RWPE2 (cell line): ENCODE results near the gene ASB5.
"Not testable (repeated sequence)": the region's sequence is repeated elsewhere in the genome, so short reads cannot be mapped to it uniquely, and the experiment has no call there.

Source experiments
- ATAC-seq: fragments of 200-7000 bp; cut with Tn5 transposase; 3 replicates; pipeline ENCODE4 v1.9.1; 2021; ENCODE audit warnings: low read depth
- DNase-seq: peaks from one replicate; pipeline ENCODE4 v3.0.0-alpha.2; 2020; ENCODE audit warnings: low spot score
- H3K27ac ChIP-seq: fragments of 450-650 bp; 2 replicates; pipeline ENCODE4 v1.5.1; 2017; ENCODE audit warnings: mild to moderate bottlenecking; ENCODE audit not compliant: poor library complexity, severe bottlenecking
- H3K27me3 ChIP-seq: fragments of 250-450 bp; sonication (Bioruptor Pico); 2 replicates; pipeline ENCODE4 v1.5.1; 2021; ENCODE audit warnings: mild to moderate bottlenecking, moderate library complexity; ENCODE audit not compliant: insufficient read depth, poor library complexity, severe bottlenecking
- H3K36me3 ChIP-seq: fragments of 250-450 bp; sonication (Bioruptor Pico); 2 replicates; pipeline ENCODE4 v1.5.1; 2020; ENCODE audit warnings: low read depth, mild to moderate bottlenecking, moderate library complexity
- H3K4me1 ChIP-seq: fragments of 250-450 bp; sonication (Bioruptor Pico); 2 replicates; pipeline ENCODE4 v1.5.1; 2021; ENCODE audit warnings: mild to moderate bottlenecking, moderate library complexity; ENCODE audit not compliant: insufficient read depth, poor library complexity, severe bottlenecking
- H3K4me3 ChIP-seq: fragments of 250-450 bp; sonication (Bioruptor Pico); 2 replicates; pipeline ENCODE4 v1.5.1; 2021; ENCODE audit warnings: mild to moderate bottlenecking, moderate library complexity; ENCODE audit not compliant: severe bottlenecking
- H3K9me3 ChIP-seq: fragments of 250-450 bp; sonication (Bioruptor Pico); 2 replicates; pipeline ENCODE4 v1.5.1; 2021; ENCODE audit warnings: mild to moderate bottlenecking, moderate library complexity; ENCODE audit not compliant: severe bottlenecking
- TF ChIP-seq, protein P1 (sequence below): fragments of 450-650 bp; IDR thresholded peaks from one replicate; pipeline ENCODE4 v1.5.1; 2017; ENCODE audit warnings: mild to moderate bottlenecking, moderate library complexity; ENCODE audit not compliant: poor library complexity, severe bottlenecking

The ASB5 gene

DNA sequence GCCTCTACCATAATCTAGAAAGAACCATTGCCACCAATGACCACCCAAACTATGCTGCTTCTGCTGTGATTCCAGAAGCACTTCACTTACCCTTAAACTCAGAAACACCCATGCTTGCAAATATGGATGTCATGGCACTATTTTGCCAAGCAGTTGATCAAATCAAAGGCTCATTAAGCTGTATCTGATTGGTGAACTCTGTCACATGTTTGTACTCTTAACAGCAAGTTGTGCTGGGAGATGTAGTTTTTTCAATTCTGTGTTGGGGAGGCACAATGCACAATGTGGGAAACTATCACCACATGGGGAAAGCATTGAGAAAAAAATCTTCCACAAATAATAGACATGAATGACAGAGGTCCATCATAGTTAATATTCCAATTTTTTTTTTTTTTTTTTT is 31.5 kb upstream of the ASB5 start:
- Histone ChIP-seq H3K36me3 (no peaks in the 10 kb centered on the region), H3K4me3 (no peak overlapping the region), H3K27ac (no peak overlapping the region), H3K27me3 (no peaks in the 10 kb centered on the region), H3K9me3 (no peaks in the 10 kb centered on the region), H3K4me1 (peaks cover 11% of the 10 kb centered on the region)
- ATAC-seq (no peak), DNase-seq (no peak)
- TF ChIP-seq, protein P1, sequence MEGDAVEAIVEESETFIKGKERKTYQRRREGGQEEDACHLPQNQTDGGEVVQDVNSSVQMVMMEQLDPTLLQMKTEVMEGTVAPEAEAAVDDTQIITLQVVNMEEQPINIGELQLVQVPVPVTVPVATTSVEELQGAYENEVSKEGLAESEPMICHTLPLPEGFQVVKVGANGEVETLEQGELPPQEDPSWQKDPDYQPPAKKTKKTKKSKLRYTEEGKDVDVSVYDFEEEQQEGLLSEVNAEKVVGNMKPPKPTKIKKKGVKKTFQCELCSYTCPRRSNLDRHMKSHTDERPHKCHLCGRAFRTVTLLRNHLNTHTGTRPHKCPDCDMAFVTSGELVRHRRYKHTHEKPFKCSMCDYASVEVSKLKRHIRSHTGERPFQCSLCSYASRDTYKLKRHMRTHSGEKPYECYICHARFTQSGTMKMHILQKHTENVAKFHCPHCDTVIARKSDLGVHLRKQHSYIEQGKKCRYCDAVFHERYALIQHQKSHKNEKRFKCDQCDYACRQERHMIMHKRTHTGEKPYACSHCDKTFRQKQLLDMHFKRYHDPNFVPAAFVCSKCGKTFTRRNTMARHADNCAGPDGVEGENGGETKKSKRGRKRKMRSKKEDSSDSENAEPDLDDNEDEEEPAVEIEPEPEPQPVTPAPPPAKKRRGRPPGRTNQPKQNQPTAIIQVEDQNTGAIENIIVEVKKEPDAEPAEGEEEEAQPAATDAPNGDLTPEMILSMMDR = no peak

DNA sequence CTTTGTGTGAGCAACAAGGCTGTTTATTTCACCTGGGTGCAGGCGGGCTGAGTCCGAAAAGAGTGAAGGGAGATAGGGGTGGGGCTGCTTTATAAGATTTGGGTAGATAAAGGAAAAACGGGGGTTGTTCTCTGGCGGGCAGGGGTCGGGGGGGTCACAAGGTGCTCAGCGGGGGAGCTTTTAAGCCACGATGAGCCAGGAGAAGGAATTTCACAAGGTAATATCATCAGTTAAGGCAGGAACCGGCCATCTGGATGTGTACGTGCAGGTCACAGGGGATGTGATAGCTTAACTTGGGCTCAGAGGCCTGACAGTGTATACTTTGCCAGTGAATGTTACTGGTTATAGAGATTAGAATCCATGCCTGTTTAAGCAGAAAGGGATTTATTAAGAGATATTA is 31.0 kb upstream of the ASB5 start:
- Histone ChIP-seq H3K9me3 (no peaks in the 10 kb centered on the region), H3K4me3 (no peak overlapping the region), H3K27me3 (no peaks in the 10 kb centered on the region), H3K27ac (no peak overlapping the region), H3K4me1 (peaks cover 11% of the 10 kb centered on the region), H3K36me3 (no peaks in the 10 kb centered on the region)
- DNase-seq = no peak
- ATAC-seq = no peak
- TF ChIP-seq, protein P1 = no peak

DNA sequence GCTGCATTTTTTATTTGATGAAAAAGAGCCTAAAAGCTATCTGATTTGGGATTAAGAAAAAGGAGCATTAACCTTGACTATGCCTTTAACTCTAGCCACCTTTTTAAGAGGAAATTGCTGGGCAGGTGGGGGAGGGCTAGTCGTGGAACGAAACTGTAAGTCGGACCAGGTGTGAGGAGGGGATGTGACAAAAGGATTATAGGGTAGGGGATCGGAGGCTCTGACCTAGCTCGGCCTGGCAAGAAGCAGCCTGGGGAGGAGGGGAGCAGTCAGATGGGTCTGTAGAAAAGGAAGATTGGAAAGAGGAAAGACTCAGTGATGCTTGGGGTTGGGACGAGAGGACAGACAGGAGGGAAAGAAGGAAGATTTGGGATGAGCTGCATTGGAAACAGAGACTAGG is 29.6 kb upstream of the ASB5 start:
- Histone ChIP-seq H3K4me3 (no peak overlapping the region), H3K4me1 (peaks cover 11% of the 10 kb centered on the region), H3K27me3 (no peaks in the 10 kb centered on the region), H3K36me3 (no peaks in the 10 kb centered on the region), H3K27ac (no peak overlapping the region), H3K9me3 (no peaks in the 10 kb centered on the region)
- no peak for ATAC-seq
- DNase-seq = no peak
- TF ChIP-seq, protein P1 = no peak

DNA sequence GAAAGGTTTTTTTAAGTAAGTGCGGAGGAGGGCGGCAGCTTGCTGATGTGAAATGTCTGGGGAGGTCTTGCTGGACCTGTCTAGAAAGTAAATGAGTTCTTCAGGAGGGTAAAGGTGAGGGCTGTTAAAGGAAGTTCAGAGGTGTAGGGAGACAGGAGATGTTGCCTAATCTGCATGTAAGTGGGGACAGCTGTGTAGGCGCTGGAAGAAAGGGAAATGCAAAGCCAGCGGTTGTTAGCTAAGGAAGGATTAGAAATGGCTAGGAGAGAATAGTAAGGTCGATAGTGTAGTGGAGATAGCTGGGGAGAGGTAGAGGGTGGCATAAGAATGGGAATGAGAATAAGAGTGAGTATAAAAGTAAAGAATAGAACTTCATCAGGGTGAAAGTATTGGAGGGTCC is 26.9 kb upstream of the ASB5 start:
- not testable (repeated sequence) for DNase-seq, H3K4me3 ChIP-seq, H3K27me3 ChIP-seq, H3K27ac ChIP-seq, H3K9me3 ChIP-seq, H3K4me1 ChIP-seq, ATAC-seq, H3K36me3 ChIP-seq

DNA sequence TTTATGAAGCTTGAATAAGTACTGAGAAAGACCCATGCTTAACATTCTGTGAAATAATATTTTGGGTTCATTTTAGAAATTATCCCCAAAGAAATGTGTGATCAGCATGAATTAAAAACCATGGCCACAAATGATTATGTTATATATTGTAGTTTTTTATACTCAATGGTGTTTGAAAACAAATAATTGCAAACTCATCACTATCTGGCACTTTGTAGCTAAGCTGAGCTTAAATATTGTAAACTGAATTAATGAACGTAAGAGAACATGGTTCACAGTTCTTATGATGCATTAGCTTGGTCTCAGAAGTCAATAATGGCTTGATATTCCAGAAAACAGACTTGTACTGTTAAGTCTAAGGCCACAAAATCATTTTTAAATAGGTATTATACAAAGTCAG is 24.6 kb upstream of the ASB5 start:
- no peak overlapping the region for H3K27ac ChIP-seq
- H3K36me3 ChIP-seq = no peaks in the 10 kb centered on the region
- H3K9me3 ChIP-seq = no peaks in the 10 kb centered on the region
- DNase-seq (no peak), ATAC-seq (no peak)
- H3K27me3 ChIP-seq = no peaks in the 10 kb centered on the region
- H3K4me3 ChIP-seq = no peak overlapping the region
- TF ChIP-seq, protein P1 = no peak
- H3K4me1 ChIP-seq = no peaks in the 10 kb centered on the region

DNA sequence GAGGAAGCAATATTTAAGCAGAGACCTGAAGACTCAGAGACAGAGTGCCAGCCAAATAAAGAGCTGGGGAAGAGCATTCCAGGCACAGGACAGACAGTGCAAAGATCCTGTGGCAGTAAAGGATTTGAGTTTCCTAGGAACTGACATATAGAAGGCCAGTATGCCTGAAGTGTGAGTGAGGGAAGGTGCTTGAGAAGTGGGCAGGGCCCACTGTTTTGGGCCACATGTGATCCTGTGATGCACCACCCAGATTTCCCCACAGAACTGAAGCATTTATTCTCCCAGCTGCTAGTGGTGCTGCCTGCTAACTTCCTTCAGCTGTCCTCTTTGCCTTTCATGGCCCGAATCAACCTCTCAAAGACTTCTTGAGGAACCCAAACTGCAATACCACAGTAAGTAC is 23.9 kb upstream of the ASB5 start:
- H3K4me3 ChIP-seq = no peak overlapping the region
- ATAC-seq = no peak
- no peaks in the 10 kb centered on the region for H3K4me1 ChIP-seq
- H3K36me3 ChIP-seq = no peaks in the 10 kb centered on the region
- H3K9me3 ChIP-seq = no peaks in the 10 kb centered on the region
- H3K27ac ChIP-seq = no peak overlapping the region
- TF ChIP-seq, protein P1 = no peak
- no peak for DNase-seq
- no peaks in the 10 kb centered on the region for H3K27me3 ChIP-seq
